ENCODE data around the gene KLRG1.

GRCh38 chr12:9050521-9051157, 61.3 kb downstream of the KLRG1 start:
- TF ChIP-seq ZNF70 (CRISPR knock-in tag; IDR thresholded peaks at IDR 0.05): no peak
- TF ChIP-seq ZFP3 (CRISPR knock-in tag; IDR thresholded peaks at IDR 0.05): no peak
- TF ChIP-seq ARNTL (CRISPR knock-in tag; IDR thresholded peaks at IDR 0.05; ENCODE audit: borderline replicate concordance, low read depth): no peak

Data from SK-N-SH treated with all-trans-retinoic acid at 6 μM for 48 hours (cell line).